ENCODE results near the gene SNAP91. TPM values are rescaled to one million over a fixed set of nuclear protein-coding genes. Genes with fewer than 3 reads are reported as not detected.

The SNAP91 gene, protein sequence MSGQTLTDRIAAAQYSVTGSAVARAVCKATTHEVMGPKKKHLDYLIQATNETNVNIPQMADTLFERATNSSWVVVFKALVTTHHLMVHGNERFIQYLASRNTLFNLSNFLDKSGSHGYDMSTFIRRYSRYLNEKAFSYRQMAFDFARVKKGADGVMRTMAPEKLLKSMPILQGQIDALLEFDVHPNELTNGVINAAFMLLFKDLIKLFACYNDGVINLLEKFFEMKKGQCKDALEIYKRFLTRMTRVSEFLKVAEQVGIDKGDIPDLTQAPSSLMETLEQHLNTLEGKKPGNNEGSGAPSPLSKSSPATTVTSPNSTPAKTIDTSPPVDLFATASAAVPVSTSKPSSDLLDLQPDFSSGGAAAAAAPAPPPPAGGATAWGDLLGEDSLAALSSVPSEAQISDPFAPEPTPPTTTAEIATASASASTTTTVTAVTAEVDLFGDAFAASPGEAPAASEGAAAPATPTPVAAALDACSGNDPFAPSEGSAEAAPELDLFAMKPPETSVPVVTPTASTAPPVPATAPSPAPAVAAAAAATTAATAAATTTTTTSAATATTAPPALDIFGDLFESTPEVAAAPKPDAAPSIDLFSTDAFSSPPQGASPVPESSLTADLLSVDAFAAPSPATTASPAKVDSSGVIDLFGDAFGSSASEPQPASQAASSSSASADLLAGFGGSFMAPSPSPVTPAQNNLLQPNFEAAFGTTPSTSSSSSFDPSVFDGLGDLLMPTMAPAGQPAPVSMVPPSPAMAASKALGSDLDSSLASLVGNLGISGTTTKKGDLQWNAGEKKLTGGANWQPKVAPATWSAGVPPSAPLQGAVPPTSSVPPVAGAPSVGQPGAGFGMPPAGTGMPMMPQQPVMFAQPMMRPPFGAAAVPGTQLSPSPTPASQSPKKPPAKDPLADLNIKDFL
- not detected in 2 replicates for total RNA-seq

DNA sequence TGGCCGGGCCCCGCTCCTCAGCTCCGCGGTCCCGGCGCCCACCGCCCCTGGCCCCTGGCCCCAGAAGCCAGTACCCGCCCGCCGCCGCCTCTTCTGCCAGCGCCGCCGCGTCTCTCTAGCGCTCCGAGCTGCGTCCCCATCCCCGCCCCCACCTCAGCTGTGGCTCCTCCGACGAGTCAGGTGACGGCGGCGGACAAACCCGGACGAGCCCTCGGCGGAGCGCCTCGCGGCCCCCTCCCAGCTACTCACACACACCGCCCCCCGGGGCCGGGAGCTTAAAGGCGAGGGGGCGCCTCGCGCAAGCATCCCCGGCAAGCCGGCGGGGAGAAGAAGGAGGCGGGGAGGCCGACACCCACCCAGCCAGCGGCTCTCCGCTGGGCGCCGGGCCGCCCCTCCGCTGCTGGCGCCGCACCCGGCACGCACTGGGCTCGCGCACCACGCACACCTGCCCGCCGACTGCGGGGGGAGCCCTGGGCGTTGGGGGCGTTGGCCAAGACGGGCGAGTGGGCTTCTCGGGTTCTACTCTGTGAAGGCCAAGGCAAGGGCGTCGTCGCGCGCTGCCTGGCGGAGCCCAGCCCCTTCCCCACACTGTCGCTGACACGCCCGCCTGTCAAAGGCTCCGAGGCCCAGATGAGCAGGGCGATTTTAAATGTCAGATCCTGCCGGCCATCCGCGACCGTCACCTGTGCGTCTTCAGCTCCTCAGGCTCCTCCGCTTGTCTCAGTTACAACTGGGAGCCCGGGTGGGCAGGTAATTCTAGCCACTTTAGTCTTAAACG is at the start of gene SNAP91:
Gene SNAP91 (minus strand): TSS at position 132 of the 778 bp plus-strand sequence. CDS start 1,174 bp downstream, outside the sequence.

DNA sequence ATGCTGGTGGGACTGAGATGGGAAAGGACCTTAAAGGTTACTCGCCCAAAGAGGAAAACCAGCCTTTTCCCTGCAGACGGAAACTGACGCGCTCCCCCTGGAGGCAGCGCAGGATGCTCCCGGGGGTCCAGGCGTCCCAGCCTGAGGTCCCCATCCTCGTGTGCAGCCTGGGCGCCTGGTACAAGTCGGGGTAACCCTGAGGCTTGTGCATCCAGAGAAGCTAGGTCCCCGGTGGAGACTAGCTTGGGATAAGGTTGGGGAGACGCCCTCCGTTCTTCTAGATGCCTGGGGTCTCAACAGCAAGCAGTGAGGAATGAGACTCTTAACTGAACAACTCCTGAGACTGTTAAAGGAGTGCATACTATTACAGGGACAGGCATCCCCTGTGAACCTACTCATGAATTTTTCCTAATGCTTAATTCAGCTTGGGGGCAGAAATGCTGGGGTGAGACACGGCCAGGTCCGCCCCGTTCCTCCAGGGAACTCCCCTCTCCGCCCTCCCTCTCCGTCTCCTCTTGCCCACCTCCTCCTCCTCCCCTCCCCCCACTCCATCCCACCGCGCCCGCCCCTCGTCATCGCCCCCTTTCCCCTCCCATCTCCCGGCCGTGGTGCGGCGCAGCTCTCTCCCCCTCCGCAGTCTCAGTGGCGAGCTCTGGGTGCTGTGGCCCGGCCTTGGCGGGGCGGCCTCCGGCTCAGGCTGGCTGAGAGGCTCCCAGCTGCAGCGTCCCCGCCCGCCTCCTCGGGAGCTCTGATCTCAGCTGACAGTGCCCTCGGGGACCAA is 196.8 kb downstream of the SNAP91 start, which contains the start of gene PRSS35:
Gene PRSS35 (plus strand): TSS at position 634 of the 781 bp plus-strand sequence. CDS start 10,908 bp downstream, outside the sequence.

Other genes starting within 250 kb of the SNAP91 start
- gene PRSS35, start 196.6 kb downstream of the SNAP91 start, total RNA-seq, result 0.07 TPM in 1 of 2 replicates, not detected in the other
- gene RIPPLY2, start 144.3 kb upstream of the SNAP91 start, total RNA-seq, result not detected in 2 replicates
- gene CYB5R4, start 150.6 kb upstream of the SNAP91 start, total RNA-seq, result 9.5 and 10.7 TPM in 2 replicates